ENCODE results near the gene FABP2.

DNA sequence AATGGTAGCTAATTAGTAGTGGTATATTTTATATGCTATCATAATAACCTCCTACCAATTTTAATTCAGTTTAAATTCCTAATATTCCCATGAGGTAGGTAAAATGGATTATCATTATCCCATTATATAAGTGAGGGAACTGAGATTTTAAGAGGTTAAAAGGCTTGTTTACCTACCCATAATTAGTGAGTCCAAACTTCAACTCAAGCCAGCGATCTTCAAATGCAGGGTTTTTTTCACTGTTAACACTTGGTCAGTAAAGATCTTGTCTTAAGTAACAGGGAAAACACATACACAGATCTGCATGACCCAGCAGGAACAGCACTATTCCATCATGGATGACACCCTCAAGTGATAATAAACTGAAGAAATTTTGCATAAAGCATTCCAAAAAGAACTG lies 31.3 kb downstream of the FABP2 start:
- TF ChIP-seq, protein P1, sequence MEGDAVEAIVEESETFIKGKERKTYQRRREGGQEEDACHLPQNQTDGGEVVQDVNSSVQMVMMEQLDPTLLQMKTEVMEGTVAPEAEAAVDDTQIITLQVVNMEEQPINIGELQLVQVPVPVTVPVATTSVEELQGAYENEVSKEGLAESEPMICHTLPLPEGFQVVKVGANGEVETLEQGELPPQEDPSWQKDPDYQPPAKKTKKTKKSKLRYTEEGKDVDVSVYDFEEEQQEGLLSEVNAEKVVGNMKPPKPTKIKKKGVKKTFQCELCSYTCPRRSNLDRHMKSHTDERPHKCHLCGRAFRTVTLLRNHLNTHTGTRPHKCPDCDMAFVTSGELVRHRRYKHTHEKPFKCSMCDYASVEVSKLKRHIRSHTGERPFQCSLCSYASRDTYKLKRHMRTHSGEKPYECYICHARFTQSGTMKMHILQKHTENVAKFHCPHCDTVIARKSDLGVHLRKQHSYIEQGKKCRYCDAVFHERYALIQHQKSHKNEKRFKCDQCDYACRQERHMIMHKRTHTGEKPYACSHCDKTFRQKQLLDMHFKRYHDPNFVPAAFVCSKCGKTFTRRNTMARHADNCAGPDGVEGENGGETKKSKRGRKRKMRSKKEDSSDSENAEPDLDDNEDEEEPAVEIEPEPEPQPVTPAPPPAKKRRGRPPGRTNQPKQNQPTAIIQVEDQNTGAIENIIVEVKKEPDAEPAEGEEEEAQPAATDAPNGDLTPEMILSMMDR (conservative IDR thresholded peaks at IDR 0.05; ENCODE audit: low read depth, low read length): no peak
- TF ChIP-seq EZH2 (IDR thresholded peaks at IDR 0.05; ENCODE audit: borderline replicate concordance, low read depth, low read length, poor library complexity, severe bottlenecking): no peak

All from A673 (cell line).